C4-2B (cell line): ENCODE data around the gene NUDT4.

Source experiments
- CTCF ChIP-seq: fragments of 450-650 bp; conservative IDR thresholded peaks from 2 replicates; pipeline ENCODE4 v1.5.1; 2017; ENCODE audit warnings: mild to moderate bottlenecking
- ZFX ChIP-seq: fragments of 450-650 bp; IDR thresholded peaks from 2 replicates; pipeline ENCODE4 v1.6.1; 2017

DNA sequence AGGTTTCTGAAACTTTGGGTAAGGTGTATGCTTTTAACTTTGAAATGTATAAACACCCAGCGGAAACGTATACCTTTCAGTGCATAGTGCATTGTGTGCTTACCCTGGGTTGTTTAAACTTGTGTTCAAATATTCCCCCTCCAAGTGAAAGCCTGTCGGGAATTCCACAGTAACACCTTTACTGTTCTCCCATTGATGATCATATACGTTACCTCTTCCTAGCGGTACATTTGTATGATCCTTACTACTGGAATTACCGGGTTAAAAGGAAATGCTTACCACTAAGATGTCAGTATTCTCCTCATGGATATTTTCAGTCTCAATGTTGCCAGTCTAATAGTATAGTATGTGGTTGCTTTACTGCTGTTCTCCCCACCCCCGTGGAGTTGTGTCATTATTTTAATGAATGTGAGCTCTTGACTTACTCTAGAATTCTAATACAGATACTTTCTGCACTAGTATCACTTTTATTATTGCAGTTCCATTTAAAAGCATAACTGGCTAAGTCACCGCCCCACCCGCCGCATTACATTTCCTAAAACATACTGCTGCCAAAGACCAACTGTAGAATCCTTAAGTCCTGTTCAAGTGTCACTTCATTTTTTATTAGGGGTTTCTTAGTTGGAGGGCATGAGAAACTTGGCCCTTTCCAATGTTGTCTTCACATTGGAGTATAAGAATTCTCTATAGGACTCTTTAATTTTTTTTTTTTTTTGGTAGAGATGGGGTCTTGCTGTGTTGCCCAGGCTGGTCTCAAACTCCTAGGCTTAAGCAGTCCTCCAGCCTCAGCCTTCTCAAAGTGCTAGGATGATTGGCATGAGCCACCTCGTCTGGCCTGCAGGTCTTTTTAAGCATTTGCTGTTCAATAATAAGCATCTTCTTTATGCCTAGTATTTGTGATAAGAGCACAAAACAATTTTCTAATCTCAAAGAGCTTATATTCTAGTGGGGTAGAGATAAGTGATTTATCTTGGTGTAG lies 24.9 kb downstream of the NUDT4 start:
- TF ChIP-seq CTCF (no peak), ZFX (no peak)
